GM19463 (cell line): Measurements from ENCODE around the gene HRH4.

Experiments used
- ATAC-seq: cut with Tn5 transposase; IDR thresholded peaks from one replicate; pipeline ENCODE4 v1.9.1; 2021; ENCODE audit warnings: mild to moderate bottlenecking, moderate library complexity; ENCODE audit not compliant: unreplicated experiment

HRH4 gene

GRCh38 chr18:24465486-24465885 lies 5.0 kb downstream of the HRH4 start:
- ATAC-seq: no peak

GRCh38 chr18:24466771-24467170 lies 6.3 kb downstream of the HRH4 start:
- no peak for ATAC-seq

GRCh38 chr18:24470022-24470618 lies 9.7 kb downstream of the HRH4 start:
- ATAC-seq: no peak

GRCh38 chr18:24470805-24471204 lies 10.4 kb downstream of the HRH4 start:
- no peak for ATAC-seq

GRCh38 chr18:24472591-24472990 lies 12.2 kb downstream of the HRH4 start:
- ATAC-seq: no peak

- ATAC-seq: no peak
These were observed 14.0 kb downstream of the HRH4 start for GRCh38 chr18:24474406-24474805.

- no peak for ATAC-seq
These were observed 15.6 kb downstream of the HRH4 start for GRCh38 chr18:24475926-24476589.

GRCh38 chr18:24479371-24479770 lies 18.9 kb downstream of the HRH4 start:
- no peak for ATAC-seq

- ATAC-seq: no peak
These were observed 22.4 kb downstream of the HRH4 start for GRCh38 chr18:24482821-24483220.

- no peak for ATAC-seq
These were observed 25.2 kb downstream of the HRH4 start for GRCh38 chr18:24485681-24486080.

- ATAC-seq: no peak
These were observed 26.2 kb downstream of the HRH4 start for GRCh38 chr18:24486684-24487083.

- ATAC-seq: no peak
These were observed 28.5 kb downstream of the HRH4 start for GRCh38 chr18:24488824-24489493.

- no peak for ATAC-seq
These were observed 30.1 kb downstream of the HRH4 start for GRCh38 chr18:24490539-24490938.

GRCh38 chr18:24491927-24492834 lies 31.7 kb downstream of the HRH4 start:
- ATAC-seq: peak; percentile 69

GRCh38 chr18:24494586-24494985 lies 34.1 kb downstream of the HRH4 start:
- ATAC-seq: no peak

- ATAC-seq: no peak
These were observed 36.8 kb downstream of the HRH4 start for GRCh38 chr18:24497031-24497754.

- no peak for ATAC-seq
These were observed 39.4 kb downstream of the HRH4 start for GRCh38 chr18:24499814-24500213.

GRCh38 chr18:24500217-24500616 lies 39.8 kb downstream of the HRH4 start:
- ATAC-seq: no peak

- ATAC-seq: no peak
These were observed 40.3 kb downstream of the HRH4 start for GRCh38 chr18:24500766-24501165.

- no peak for ATAC-seq
These were observed 42.5 kb downstream of the HRH4 start for GRCh38 chr18:24502667-24503523.
